CD4-positive, alpha-beta T cell treated with Interleukin-17A for 1 hour (primary cell): ENCODE data around the gene PLCH2.
A peak's percentile ranks its signal among the peaks of the same experiment; 100 is the strongest.

Experiments used
- DNase-seq: peaks from one replicate; pipeline ENCODE4 v3.0.0-alpha.2; 2020

Gene PLCH2

GRCh38 chr1:2460996-2461751 is 14.9 kb upstream of the PLCH2 start:
- no peak for DNase-seq

GRCh38 chr1:2462819-2463218 is 13.3 kb upstream of the PLCH2 start:
- no peak for DNase-seq

GRCh38 chr1:2463396-2463795 is 12.7 kb upstream of the PLCH2 start:
- no peak for DNase-seq

GRCh38 chr1:2465371-2466269 is 10.5 kb upstream of the PLCH2 start:
- DNase-seq: no peak

GRCh38 chr1:2466270-2466665 is 9.8 kb upstream of the PLCH2 start:
- no peak for DNase-seq

- peak; percentile 20 for DNase-seq
These were observed 9.0 kb upstream of the PLCH2 start for GRCh38 chr1:2466958-2467554.

- peak; percentile 34 for DNase-seq
These were observed 8.0 kb upstream of the PLCH2 start for GRCh38 chr1:2468041-2468472.

GRCh38 chr1:2468540-2468939 is 7.5 kb upstream of the PLCH2 start:
- no peak for DNase-seq

- no peak for DNase-seq
These were observed 6.8 kb upstream of the PLCH2 start for GRCh38 chr1:2469103-2469940.

GRCh38 chr1:2470290-2471158 is 5.6 kb upstream of the PLCH2 start:
- DNase-seq: no peak

- no peak for DNase-seq
These were observed 5.0 kb upstream of the PLCH2 start for GRCh38 chr1:2471159-2471471.

GRCh38 chr1:2471587-2472001 is 4.5 kb upstream of the PLCH2 start:
- no peak for DNase-seq

- DNase-seq: no peak
These were observed 4.0 kb upstream of the PLCH2 start for GRCh38 chr1:2472109-2472508.

GRCh38 chr1:2472561-2473177 is 3.4 kb upstream of the PLCH2 start:
- no peak for DNase-seq

GRCh38 chr1:2473198-2473597 is 2.9 kb upstream of the PLCH2 start:
- no peak for DNase-seq

GRCh38 chr1:2474104-2474844 is 1.8 kb upstream of the PLCH2 start:
- DNase-seq: no peak

- DNase-seq: no peak
These were observed 1.1 kb upstream of the PLCH2 start for GRCh38 chr1:2474933-2475371.

GRCh38 chr1:2475571-2475970 is 518 bp upstream of the PLCH2 start:
- DNase-seq: no peak

GRCh38 chr1:2477309-2477708 is 1.2 kb downstream of the PLCH2 start:
- DNase-seq: no peak

GRCh38 chr1:2477791-2478499 is 1.9 kb downstream of the PLCH2 start:
- DNase-seq: no peak
